Activated B cell treated with CpG ODN at 0.5 μM for 24 hours (primary cell): ENCODE measurements around the gene CACNG4. TPM values are rescaled to one million over a fixed set of nuclear protein-coding genes. Genes with fewer than 3 reads are reported as not detected.

Experiments
- ATAC-seq: fragments of 200-7000 bp; cut with Tn5 transposase; one replicate; pipeline ENCODE4 v1.10.0; 2021; ENCODE audit warnings: low read depth, mild to moderate bottlenecking, moderate library complexity
- CTCF ChIA-PET: fragments of 350-600 bp; sonication (Branson Sonifier 250); formaldehyde crosslinking; loops from one replicate; lab custom pipeline; 2021; ENCODE audit warnings: antibody characterized with exemption; lab: Charles Lee
- POLR2A ChIA-PET: fragments of 350-600 bp; sonication (Branson Sonifier 250); formaldehyde crosslinking; loops from one replicate; lab custom pipeline; 2021; ENCODE audit warnings: antibody characterized with exemption; lab: Charles Lee
- DNase-seq: peaks from one replicate; pipeline ENCODE4 v3.0.0; 2022
- H3K27ac Mint-ChIP-seq: one replicate; pipeline ENCODE4 v1.8.0; 2020; ENCODE audit warnings: mixed read lengths
- H3K27me3 Mint-ChIP-seq: one replicate; pipeline ENCODE4 v1.8.0; 2021; ENCODE audit warnings: mixed read lengths
- H3K36me3 Mint-ChIP-seq: one replicate; pipeline ENCODE4 v1.8.0; 2021; ENCODE audit warnings: low read depth, mixed read lengths
- H3K4me1 Mint-ChIP-seq: one replicate; pipeline ENCODE4 v1.8.0; 2021; ENCODE audit warnings: mixed read lengths
- H3K4me3 Mint-ChIP-seq: one replicate; pipeline ENCODE4 v1.8.0; 2020; ENCODE audit warnings: mild to moderate bottlenecking, mixed read lengths
- H3K9me3 Mint-ChIP-seq: one replicate; pipeline ENCODE4 v1.8.0; 2020; ENCODE audit warnings: mixed read lengths
- intact Hi-C: fragments of 100-400 bp; cut with micrococcal nuclease; formaldehyde crosslinking; loops from one replicate; pipeline ENCODE4 v1.15.1; 2024
- total RNA-seq: library from RNA; stranded (reverse); gene quantifications from 2 replicates; pipeline ENCODE4 v1.2.3, GENCODE V29; 2022
- TF ChIP-seq, protein P1 (sequence below): fragments of 200-600 bp; IDR thresholded peaks from one replicate; pipeline ENCODE4 v1.8.0; 2022; ENCODE audit warnings: antibody characterized with exemption, mild to moderate bottlenecking

CACNG4 gene
- total RNA-seq, 1 donor from 2014 or later, result not detected

DNA sequence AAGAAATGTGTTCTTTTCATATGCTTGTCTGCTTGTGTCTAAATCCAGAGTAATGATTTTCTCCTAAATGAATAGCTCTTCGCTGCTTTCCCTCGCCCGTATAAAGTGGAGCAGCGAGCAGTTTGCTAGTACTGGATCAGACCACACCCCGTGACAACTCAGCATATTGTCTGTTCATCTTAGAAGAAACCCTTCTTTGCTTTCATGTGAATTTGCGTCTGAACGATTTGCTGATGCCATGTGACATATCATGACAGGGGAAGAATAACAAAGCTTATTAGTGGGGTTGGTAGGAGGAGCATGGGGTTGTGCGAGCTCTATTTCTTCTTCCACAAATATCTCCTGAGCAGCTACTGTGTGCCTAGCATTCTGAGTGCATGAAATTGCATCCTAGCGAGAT lies 44.1 kb upstream of the CACNG4 start:
- POLR2A ChIA-PET, result no interaction called here
- CTCF ChIA-PET, result no interaction called here
- no peak overlapping the region for H3K4me3 Mint-ChIP-seq
- no peaks in the 10 kb centered on the region for H3K4me1 Mint-ChIP-seq
- no peak overlapping the region for H3K27ac Mint-ChIP-seq
- H3K36me3 Mint-ChIP-seq, result no peaks in the 10 kb centered on the region
- H3K27me3 Mint-ChIP-seq, result peaks cover 13% of the 10 kb centered on the region
- ATAC-seq (no peak), DNase-seq (no peak)
- TF ChIP-seq, protein P1, sequence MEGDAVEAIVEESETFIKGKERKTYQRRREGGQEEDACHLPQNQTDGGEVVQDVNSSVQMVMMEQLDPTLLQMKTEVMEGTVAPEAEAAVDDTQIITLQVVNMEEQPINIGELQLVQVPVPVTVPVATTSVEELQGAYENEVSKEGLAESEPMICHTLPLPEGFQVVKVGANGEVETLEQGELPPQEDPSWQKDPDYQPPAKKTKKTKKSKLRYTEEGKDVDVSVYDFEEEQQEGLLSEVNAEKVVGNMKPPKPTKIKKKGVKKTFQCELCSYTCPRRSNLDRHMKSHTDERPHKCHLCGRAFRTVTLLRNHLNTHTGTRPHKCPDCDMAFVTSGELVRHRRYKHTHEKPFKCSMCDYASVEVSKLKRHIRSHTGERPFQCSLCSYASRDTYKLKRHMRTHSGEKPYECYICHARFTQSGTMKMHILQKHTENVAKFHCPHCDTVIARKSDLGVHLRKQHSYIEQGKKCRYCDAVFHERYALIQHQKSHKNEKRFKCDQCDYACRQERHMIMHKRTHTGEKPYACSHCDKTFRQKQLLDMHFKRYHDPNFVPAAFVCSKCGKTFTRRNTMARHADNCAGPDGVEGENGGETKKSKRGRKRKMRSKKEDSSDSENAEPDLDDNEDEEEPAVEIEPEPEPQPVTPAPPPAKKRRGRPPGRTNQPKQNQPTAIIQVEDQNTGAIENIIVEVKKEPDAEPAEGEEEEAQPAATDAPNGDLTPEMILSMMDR, result no peak
- intact Hi-C loops, result no loop called here
- H3K9me3 Mint-ChIP-seq, result peaks cover 11% of the 10 kb centered on the region

DNA sequence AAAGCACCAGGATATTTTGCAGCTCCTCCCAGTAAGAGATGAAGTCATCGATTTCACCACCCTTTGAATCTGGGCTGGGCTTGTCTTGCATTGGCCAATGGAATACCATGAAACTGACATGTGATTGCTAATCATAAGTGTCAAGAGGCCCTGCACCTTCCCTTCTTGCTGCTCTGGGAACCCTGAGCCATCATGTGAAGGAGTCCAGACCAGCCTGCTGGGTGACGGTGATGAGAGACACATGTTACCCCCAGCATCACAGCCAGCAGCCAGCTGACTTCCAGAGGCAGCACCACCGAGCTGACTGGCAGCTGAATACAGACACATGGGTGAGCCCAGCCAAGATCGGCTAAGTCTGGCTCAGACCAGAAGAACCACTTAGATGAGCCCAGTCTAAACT lies 43.6 kb upstream of the CACNG4 start:
- CTCF ChIA-PET, result no interaction called here
- TF ChIP-seq, protein P1, result no peak
- Mint-ChIP-seq H3K9me3 (peaks cover 11% of the 10 kb centered on the region), H3K27me3 (peaks cover 12% of the 10 kb centered on the region), H3K36me3 (no peaks in the 10 kb centered on the region), H3K4me1 (no peaks in the 10 kb centered on the region), H3K27ac (no peak overlapping the region), H3K4me3 (no peak overlapping the region)
- POLR2A ChIA-PET, result no interaction called here
- intact Hi-C loops, result no loop called here
- no peak for DNase-seq
- no peak for ATAC-seq

DNA sequence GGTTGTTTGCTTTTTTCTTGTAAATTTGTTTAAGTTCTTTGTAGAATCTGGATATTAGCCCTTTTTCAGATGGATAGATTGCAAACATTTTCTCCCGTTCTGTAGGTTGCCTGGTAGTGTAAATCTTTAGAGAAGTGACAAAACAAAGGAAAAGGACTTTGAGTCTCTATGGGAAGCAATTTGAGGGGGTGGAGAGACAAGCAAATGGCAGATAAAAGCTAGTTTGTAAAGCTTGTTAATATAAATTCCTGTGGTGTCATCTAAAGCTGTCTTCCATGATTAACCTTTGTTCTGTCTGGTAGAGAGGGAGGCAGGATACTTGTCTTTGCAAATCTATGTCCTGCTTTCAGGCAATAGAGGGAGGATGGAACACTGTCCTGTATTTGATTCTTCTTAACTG lies 40.6 kb upstream of the CACNG4 start:
- H3K4me3 Mint-ChIP-seq, result no peak overlapping the region
- peaks cover 9% of the 10 kb centered on the region for H3K27me3 Mint-ChIP-seq
- H3K4me1 Mint-ChIP-seq, result no peaks in the 10 kb centered on the region
- TF ChIP-seq, protein P1, result no peak
- intact Hi-C loops, result no loop called here
- POLR2A ChIA-PET, result no interaction called here
- H3K9me3 Mint-ChIP-seq, result peaks cover 4% of the 10 kb centered on the region
- ATAC-seq (no peak), DNase-seq (no peak)
- H3K27ac Mint-ChIP-seq, result no peak overlapping the region
- no peaks in the 10 kb centered on the region for H3K36me3 Mint-ChIP-seq
- CTCF ChIA-PET, result no interaction called here

DNA sequence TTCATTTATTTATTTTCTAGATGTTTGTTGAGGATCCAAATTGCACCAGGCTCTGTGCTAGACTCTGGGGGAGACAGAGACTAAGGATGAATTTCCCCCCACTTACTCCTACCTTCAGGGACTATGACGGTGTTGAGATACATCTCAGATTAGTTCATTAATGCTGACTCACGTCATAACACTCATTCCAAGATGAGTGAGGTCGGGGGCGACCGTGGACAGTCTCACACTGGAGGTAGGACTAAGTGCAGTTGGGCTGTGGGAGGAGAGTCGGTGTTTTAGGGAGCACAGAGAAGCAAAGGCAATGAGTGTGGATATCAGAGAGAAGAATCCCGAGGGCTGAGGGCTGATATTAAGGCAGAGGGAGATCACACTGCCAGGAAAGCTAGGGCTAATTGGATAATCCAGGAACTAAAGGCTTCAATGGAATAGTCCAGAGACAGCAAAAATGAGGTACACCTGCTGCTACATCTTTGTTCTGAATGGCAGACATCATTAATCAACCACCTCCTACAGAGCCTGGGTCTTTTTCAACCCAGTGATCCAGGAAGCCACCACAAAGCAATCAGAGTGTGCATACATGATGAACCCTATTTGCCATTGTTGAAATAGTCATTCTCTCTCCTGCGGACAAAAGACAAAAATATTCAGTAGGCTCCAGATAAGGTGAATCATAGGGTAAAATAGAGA lies 38.6 kb upstream of the CACNG4 start:
- Mint-ChIP-seq H3K4me1 (no peaks in the 10 kb centered on the region), H3K4me3 (no peak overlapping the region), H3K27me3 (peaks cover 9% of the 10 kb centered on the region), H3K27ac (no peak overlapping the region), H3K9me3 (peaks cover 7% of the 10 kb centered on the region), H3K36me3 (no peaks in the 10 kb centered on the region)
- TF ChIP-seq, protein P1, result no peak
- POLR2A ChIA-PET, result no interaction called here
- ATAC-seq, result no peak
- intact Hi-C loops, result no loop called here
- DNase-seq, result no peak
- CTCF ChIA-PET, result no interaction called here

DNA sequence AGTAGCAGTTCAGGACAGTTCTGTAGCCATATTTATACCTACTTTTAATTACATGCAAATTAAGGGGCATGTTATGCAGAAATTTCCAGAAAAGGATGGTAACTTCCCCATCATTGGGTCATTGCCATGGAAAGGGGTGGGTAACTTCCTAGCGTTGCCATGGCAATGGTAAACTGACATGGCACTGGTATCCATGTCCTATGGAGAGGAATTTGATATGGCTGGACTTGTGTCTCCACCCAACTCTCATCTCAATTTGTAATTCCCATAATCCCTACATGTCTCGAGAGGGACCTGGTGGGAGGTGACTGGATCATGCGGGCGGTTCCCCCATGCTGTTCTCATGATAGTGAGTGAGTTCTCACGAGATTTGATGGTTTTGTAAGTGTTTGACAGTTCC lies 35.6 kb upstream of the CACNG4 start:
- ATAC-seq (no peak), DNase-seq (no peak)
- TF ChIP-seq, protein P1, result no peak
- Mint-ChIP-seq H3K4me1 (no peaks in the 10 kb centered on the region), H3K27ac (no peak overlapping the region), H3K27me3 (peaks cover 10% of the 10 kb centered on the region), H3K36me3 (no peaks in the 10 kb centered on the region), H3K4me3 (no peak overlapping the region), H3K9me3 (peaks cover 3% of the 10 kb centered on the region)
- POLR2A ChIA-PET, result no interaction called here
- CTCF ChIA-PET, result no interaction called here
- intact Hi-C loops, result no loop called here
